IMR-90 (cell line): ENCODE results near the gene TRAPPC2L. TPM values are rescaled to one million over a fixed set of nuclear protein-coding genes. Genes with fewer than 3 reads are reported as not detected.
A peak's percentile ranks its signal among the peaks of the same experiment; 100 is the strongest.

ENCODE experiments used
- ATAC-seq: fragments of 200-7000 bp; cut with Tn5 transposase; 2 replicates; pipeline ENCODE4 v1.9.1; 2020; ENCODE audit warnings: low read depth, mild to moderate bottlenecking, moderate library complexity
- BruUV-seq: library from RNA; stranded (reverse); fragments of 400-500 nt; replicated peaks from 2 replicates; lab custom pipeline; 2021; lab: Mats Ljungman, UMichigan
- CTCF ChIA-PET: fragments of 300-600 bp; formaldehyde crosslinking; extraction: SDS; loops from one replicate; lab custom pipeline; 2021; ENCODE audit warnings: antibody characterized with exemption; lab: Yijun Ruan, JAX
- POLR2A ChIA-PET: fragments of 300-600 bp; sonication (Branson Sonifier 250); formaldehyde crosslinking; loops from one replicate; lab custom pipeline; 2022; ENCODE audit warnings: antibody characterized with exemption; ENCODE audit not compliant: unreplicated experiment; lab: Charles Lee
- DNase-seq: peaks from one replicate; pipeline ENCODE4 v3.0.0; 2013
- H2AFZ ChIP-seq: replicated peaks from 2 replicates; pipeline ENCODE3; 2013; ENCODE audit warnings: low read length, mild to moderate bottlenecking; ENCODE audit not compliant: poor library complexity
- H2AK5ac ChIP-seq: 2 replicates; pipeline ENCODE4 v1.6.1; 2013; ENCODE audit warnings: low read depth, low read length, inconsistent platforms
- H2AK9ac ChIP-seq: replicated peaks from 2 replicates; pipeline ENCODE3; 2013; ENCODE audit warnings: mild to moderate bottlenecking, low read depth, low read length, moderate library complexity; ENCODE audit not compliant: poor library complexity
- H2BK120ac ChIP-seq: 2 replicates; pipeline ENCODE4 v1.6.1; 2013; ENCODE audit warnings: low read depth, low read length, inconsistent platforms
- H2BK15ac ChIP-seq: 3 replicates; pipeline ENCODE4 v1.6.1; 2013; ENCODE audit warnings: low read depth, low read length, inconsistent platforms
- H2BK20ac ChIP-seq: 2 replicates; pipeline ENCODE4 v1.6.1; 2013; ENCODE audit warnings: low read depth, mild to moderate bottlenecking, inconsistent platforms, low read length, moderate library complexity
- H2BK5ac ChIP-seq: 2 replicates; pipeline ENCODE4 v1.6.1; 2013; ENCODE audit warnings: mild to moderate bottlenecking, low read depth, low read length, inconsistent platforms; ENCODE audit not compliant: poor library complexity, severe bottlenecking
- H3K14ac ChIP-seq: replicated peaks from 2 replicates; pipeline ENCODE4 v1.6.1; 2013; ENCODE audit warnings: low read depth, low read length, inconsistent platforms
- H3K18ac ChIP-seq: 2 replicates; pipeline ENCODE4 v1.6.1; 2013; ENCODE audit warnings: low read depth, low read length, control low read depth
- H3K23ac ChIP-seq: 2 replicates; pipeline ENCODE4 v1.6.1; 2013; ENCODE audit warnings: low read depth, low read length, inconsistent platforms
- H3K27ac ChIP-seq: 2 replicates; pipeline ENCODE4 v1.5.1; 2013; ENCODE audit warnings: mild to moderate bottlenecking, control low read depth, low read length; ENCODE audit not compliant: insufficient read depth
- H3K27me3 ChIP-seq: 2 replicates; pipeline ENCODE4 v1.6.1; 2013; ENCODE audit warnings: low read length; ENCODE audit not compliant: control insufficient read depth, insufficient read depth
- H3K36me3 ChIP-seq: 2 replicates; pipeline ENCODE4 v1.6.1; 2013; ENCODE audit warnings: low read length, mixed read lengths; ENCODE audit not compliant: control insufficient read depth, insufficient read depth
- H3K4ac ChIP-seq: 2 replicates; pipeline ENCODE4 v1.6.1; 2013; ENCODE audit warnings: low read depth, low read length, inconsistent platforms
- H3K4me1 ChIP-seq: 2 replicates; pipeline ENCODE4 v1.6.1; 2013; ENCODE audit warnings: low read length, mixed read lengths; ENCODE audit not compliant: control insufficient read depth, insufficient read depth
- H3K4me2 ChIP-seq: 2 replicates; pipeline ENCODE4 v1.6.1; 2013; ENCODE audit warnings: low read depth, mild to moderate bottlenecking, control low read depth, low read length, moderate library complexity
- H3K4me3 ChIP-seq: 2 replicates; pipeline ENCODE4 v1.5.1; 2013; ENCODE audit warnings: low read depth, mild to moderate bottlenecking, control low read depth, low read length, moderate library complexity; ENCODE audit not compliant: insufficient read depth
- H3K56ac ChIP-seq: 2 replicates; pipeline ENCODE4 v1.6.1; 2013; ENCODE audit warnings: low read length, inconsistent platforms; ENCODE audit not compliant: insufficient read depth; ENCODE audit errors: extremely low read depth
- H3K79me1 ChIP-seq, 2 experiments: 2 replicates each; pipeline ENCODE4 v1.6.1; 2013; ENCODE audit warnings: low read length in 2 of 2, inconsistent platforms in 1 of 2, low read depth in 1 of 2
- H3K9ac ChIP-seq: 2 replicates; pipeline ENCODE4 v1.6.1; 2013; ENCODE audit warnings: low read depth, low read length, control low read depth
- H3K9me1 ChIP-seq: 2 replicates; pipeline ENCODE4 v1.6.1; 2013; ENCODE audit warnings: low read length, inconsistent platforms; ENCODE audit not compliant: insufficient read depth
- H3K9me3 ChIP-seq: 2 replicates; pipeline ENCODE4 v1.6.1; 2013; ENCODE audit warnings: low read length; ENCODE audit not compliant: control insufficient read depth, insufficient read depth
- H4K20me1 ChIP-seq: 2 replicates; pipeline ENCODE4 v1.6.1; 2013; ENCODE audit warnings: low read length, inconsistent platforms; ENCODE audit not compliant: insufficient read depth
- H4K5ac ChIP-seq: 2 replicates; pipeline ENCODE4 v1.6.1; 2013; ENCODE audit warnings: mild to moderate bottlenecking, low read depth, low read length, control low read depth
- H4K8ac ChIP-seq, 2 experiments: 2 replicates each; pipeline ENCODE4 v1.6.1; 2013; ENCODE audit warnings: low read depth in 2 of 2, low read length in 2 of 2, control low read depth in 1 of 2, inconsistent platforms in 1 of 2
- H4K91ac ChIP-seq: 2 replicates; pipeline ENCODE4 v1.6.1; 2013; ENCODE audit warnings: low read depth, low read length, inconsistent platforms; ENCODE audit not compliant: insufficient read depth
- BHLHE40 ChIP-seq: fragments of 150-350 bp; IDR thresholded peaks from 2 replicates; pipeline ENCODE4 v1.6.1; 2016; ENCODE audit warnings: mild to moderate bottlenecking, low read depth, low read length
- CHD1 ChIP-seq: IDR thresholded peaks from 2 replicates; pipeline ENCODE4 v1.6.1; 2012; ENCODE audit warnings: low read depth, low read length, improper control_type of control experiment
- CTCF ChIP-seq: conservative IDR thresholded peaks from 2 replicates; pipeline ENCODE4 v1.5.1; 2012; ENCODE audit warnings: mild to moderate bottlenecking, low read depth, low read length, improper control_type of control experiment
- MAFK ChIP-seq: IDR thresholded peaks from 2 replicates; pipeline ENCODE4 v1.6.1; 2012; ENCODE audit warnings: low read depth, low read length, improper control_type of control experiment
- NFE2L2 ChIP-seq: fragments of 150-350 bp; IDR thresholded peaks from 2 replicates; pipeline ENCODE4 v1.6.1; 2016; ENCODE audit warnings: low read depth, mild to moderate bottlenecking, low read length
- POLR2A ChIP-seq: IDR thresholded peaks from 2 replicates; pipeline ENCODE4 v1.6.1; 2012; ENCODE audit warnings: mild to moderate bottlenecking, low read depth, low read length
- RFX5 ChIP-seq: IDR thresholded peaks from 2 replicates; pipeline ENCODE4 v1.8.0; 2012; ENCODE audit warnings: low read depth, mild to moderate bottlenecking, low read length, moderate library complexity
- SMC3 ChIP-seq: fragments of 150-350 bp; IDR thresholded peaks from 2 replicates; pipeline ENCODE4 v1.6.1; 2016; ENCODE audit warnings: low read depth, mild to moderate bottlenecking, antibody characterized with exemption, low read length, moderate library complexity
- WGBS, 2 experiments: methylation state at CpG; one replicate each; pipeline versions ENCODE4 v1.1.5 to v1.1.7; 2013; ENCODE audit warnings: missing lambda C conversion rate in 2 of 2; ENCODE audit not compliant: insufficient read length in 1 of 2; ENCODE audit errors: extremely low coverage in 2 of 2; 5-methylcytosine and 5-hydroxymethylcytosine counted together
- dilution Hi-C: fragments of 300-500 bp; cut with HindIII; formaldehyde crosslinking; loops from one replicate; pipeline ENCODE4 v1.14.3; 2018; ENCODE audit warnings: low sequenced_read_pairs; ENCODE audit not compliant: unreplicated experiment
- in situ Hi-C: fragments of 300-500 bp; cut with MboI; formaldehyde crosslinking; loops from 3 replicates; pipeline ENCODE4 v1.14.3; 2019; ENCODE audit warnings: low sequenced_read_pairs, inconsistent platforms, mixed read lengths
- intact Hi-C: fragments of 100-400 bp; cut with micrococcal nuclease; formaldehyde crosslinking; loops from 2 replicates; pipeline ENCODE4 v1.10.0; 2022
- polyA plus RNA-seq, 3 experiments: library from polyadenylated mRNA; depleted of rRNA; stranded (reverse); fragments of >200 nt; gene quantifications; 2 replicates each; pipeline ENCODE4 v1.2.3, GENCODE V29; 2012; ENCODE audit warnings: low replicate concordance in 1 of 3
- total RNA-seq: library from RNA; depleted of rRNA; stranded (reverse); fragments of >200 nt; gene quantifications from 2 replicates; pipeline ENCODE4 v1.2.3, GENCODE V29; 2012

Gene TRAPPC2L
- total and polyA plus RNA-seq, 2 of the 4 experiments (the other 2 are of a cell fraction): 102 to 109 TPM

GRCh38 chr16:88905563-88905962, 48.6 kb downstream of the TRAPPC2L start:
- Histone ChIP-seq H3K4ac (no peak overlapping the region), H3K79me1 (no peaks in the 10 kb centered on the region), H3K27ac (no peak overlapping the region), H2AK9ac (no peak overlapping the region), H3K9ac (no peak overlapping the region), H4K5ac (no peak overlapping the region), H3K4me3 (no peak overlapping the region), H3K36me3 (no peaks in the 10 kb centered on the region), H2BK5ac (no peak overlapping the region), H3K4me1 (no peaks in the 10 kb centered on the region), H2AFZ (no peak overlapping the region), H2BK15ac (no peak overlapping the region), H4K91ac (no peak overlapping the region), H2BK20ac (no peak overlapping the region), H3K23ac (no peak overlapping the region), H3K4me2 (no peak overlapping the region), H2AK5ac (no peak overlapping the region), H3K14ac (no peak overlapping the region), H3K56ac (no peak overlapping the region), H3K9me1 (no peaks in the 10 kb centered on the region), H3K27me3 (peaks cover 16% of the 10 kb centered on the region; the same call in 1 of the 2 replicates), H2BK120ac (no peak overlapping the region), H4K20me1 (no peaks in the 10 kb centered on the region), H3K9me3 (no peaks in the 10 kb centered on the region), H3K18ac (no peak overlapping the region), H4K8ac (no peak overlapping the region)
- TF ChIP-seq MAFK: no peak
- TF ChIP-seq CHD1: no peak
- TF ChIP-seq SMC3: no peak
- no peak for TF ChIP-seq NFE2L2
- TF ChIP-seq CTCF: no peak
- no peak for TF ChIP-seq BHLHE40
- TF ChIP-seq RFX5: no peak
- TF ChIP-seq POLR2A: no peak
- in situ Hi-C loops: no loop called here
- intact Hi-C loops: no loop called here
- BruUV-seq: no TSS peak
- POLR2A ChIA-PET: no interaction called here
- ATAC-seq (0 out of 2 replicates have a peak, but pooled peaks have one; percentile 27), DNase-seq (no peak)
- CTCF ChIA-PET: no interaction called here
- no CpG with 5 or more reads among the region's 13 CpGs for WGBS, 2 experiments
- dilution Hi-C loops: no loop called here
